ENCODE data around the gene AQP9.
A peak's percentile ranks its signal among the peaks of the same experiment; 100 is the strongest.

AQP9 gene

GRCh38 chr15:58114812-58115211 lies 23.4 kb upstream of the AQP9 start:
- Histone ChIP-seq H2AFZ (no peak overlapping the region), H3K9me3 (ENCODE audit: control insufficient read depth, low read length) (no peaks in the 10 kb centered on the region), H3K4me1 (no peaks in the 10 kb centered on the region), H3K9ac (no peak overlapping the region), H3K79me2 (no peaks in the 10 kb centered on the region), H3K36me3 (ENCODE audit: control insufficient read depth, insufficient read depth, low read length) (no peaks in the 10 kb centered on the region), H3K27ac (no peak overlapping the region), H3K4me2 (ENCODE audit: low read length) (no peak overlapping the region), H3K27me3 (ENCODE audit: control insufficient read depth, insufficient read depth, low read length) (no peaks in the 10 kb centered on the region), H3K4me3 (ENCODE audit: low read depth, low read length) (no peak overlapping the region)
- TF ChIP-seq, protein P1, sequence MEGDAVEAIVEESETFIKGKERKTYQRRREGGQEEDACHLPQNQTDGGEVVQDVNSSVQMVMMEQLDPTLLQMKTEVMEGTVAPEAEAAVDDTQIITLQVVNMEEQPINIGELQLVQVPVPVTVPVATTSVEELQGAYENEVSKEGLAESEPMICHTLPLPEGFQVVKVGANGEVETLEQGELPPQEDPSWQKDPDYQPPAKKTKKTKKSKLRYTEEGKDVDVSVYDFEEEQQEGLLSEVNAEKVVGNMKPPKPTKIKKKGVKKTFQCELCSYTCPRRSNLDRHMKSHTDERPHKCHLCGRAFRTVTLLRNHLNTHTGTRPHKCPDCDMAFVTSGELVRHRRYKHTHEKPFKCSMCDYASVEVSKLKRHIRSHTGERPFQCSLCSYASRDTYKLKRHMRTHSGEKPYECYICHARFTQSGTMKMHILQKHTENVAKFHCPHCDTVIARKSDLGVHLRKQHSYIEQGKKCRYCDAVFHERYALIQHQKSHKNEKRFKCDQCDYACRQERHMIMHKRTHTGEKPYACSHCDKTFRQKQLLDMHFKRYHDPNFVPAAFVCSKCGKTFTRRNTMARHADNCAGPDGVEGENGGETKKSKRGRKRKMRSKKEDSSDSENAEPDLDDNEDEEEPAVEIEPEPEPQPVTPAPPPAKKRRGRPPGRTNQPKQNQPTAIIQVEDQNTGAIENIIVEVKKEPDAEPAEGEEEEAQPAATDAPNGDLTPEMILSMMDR (IDR thresholded peaks at IDR 0.05) = no peak

- Histone ChIP-seq H3K79me2 (no peaks in the 10 kb centered on the region), H2AFZ (no peak overlapping the region), H3K27me3 (ENCODE audit: control insufficient read depth, insufficient read depth, low read length) (no peaks in the 10 kb centered on the region), H3K9me3 (ENCODE audit: control insufficient read depth, low read length) (no peaks in the 10 kb centered on the region), H3K9ac (no peak overlapping the region), H3K4me3 (ENCODE audit: low read depth, low read length) (no peak overlapping the region), H3K36me3 (ENCODE audit: control insufficient read depth, insufficient read depth, low read length) (no peaks in the 10 kb centered on the region), H3K27ac (no peak overlapping the region), H3K4me1 (no peaks in the 10 kb centered on the region), H3K4me2 (ENCODE audit: low read length) (no peak overlapping the region)
- TF ChIP-seq, protein P1 (IDR thresholded peaks at IDR 0.05) = peak; percentile 21
Measured at GRCh38 chr15:58115692-58116091, 22.5 kb upstream of the AQP9 start.

DNA sequence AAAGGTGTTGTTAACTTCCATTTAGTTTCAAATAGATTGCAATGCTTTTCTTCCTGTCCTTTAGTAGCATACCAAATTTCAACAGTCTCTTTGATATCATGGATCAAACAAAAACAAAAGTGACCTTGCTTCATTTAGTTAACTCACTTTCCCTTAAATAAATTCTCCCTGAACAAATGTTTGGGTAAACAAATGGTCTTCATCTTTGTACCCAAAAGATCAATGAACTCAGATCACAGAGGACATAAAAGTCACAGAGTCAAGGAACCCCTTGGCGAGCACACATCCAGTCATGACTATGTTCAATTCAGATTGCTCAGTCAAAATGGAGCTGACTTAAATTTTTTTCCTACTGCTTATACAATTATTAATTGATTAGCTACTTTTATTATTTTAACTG lies 20.6 kb upstream of the AQP9 start:
- Histone ChIP-seq H3K36me3 (ENCODE audit: control insufficient read depth, insufficient read depth, low read length) (no peaks in the 10 kb centered on the region), H3K27ac (no peak overlapping the region), H3K9me3 (ENCODE audit: control insufficient read depth, low read length) (no peaks in the 10 kb centered on the region), H3K4me3 (ENCODE audit: low read depth, low read length) (no peak overlapping the region), H2AFZ (no peak overlapping the region), H3K27me3 (ENCODE audit: control insufficient read depth, insufficient read depth, low read length) (no peaks in the 10 kb centered on the region), H3K79me2 (no peaks in the 10 kb centered on the region), H3K9ac (no peak overlapping the region), H3K4me1 (no peaks in the 10 kb centered on the region), H3K4me2 (ENCODE audit: low read length) (no peak overlapping the region)
- TF ChIP-seq, protein P1 (IDR thresholded peaks at IDR 0.05) = no peak

DNA sequence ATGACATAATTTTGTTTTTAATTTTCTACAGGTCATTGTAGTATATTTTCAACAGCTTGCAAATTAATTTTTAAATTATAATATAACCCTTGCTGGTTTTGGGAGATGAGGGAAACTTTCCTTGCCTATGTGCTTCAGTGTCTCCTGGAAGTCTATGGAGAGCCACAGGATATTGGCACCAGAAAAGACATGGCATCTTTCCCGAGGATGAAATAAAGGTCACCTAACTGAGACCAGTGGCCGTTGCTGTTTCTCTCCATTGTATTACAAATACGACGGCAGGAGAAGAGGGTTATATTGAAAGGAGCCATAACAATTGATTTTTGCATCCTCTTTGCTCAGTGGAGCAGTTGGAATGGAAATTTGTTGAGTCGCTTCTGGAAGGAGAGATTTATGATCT lies 19.9 kb upstream of the AQP9 start:
- no peaks in the 10 kb centered on the region for H3K27me3 ChIP-seq (ENCODE audit: control insufficient read depth, insufficient read depth, low read length)
- H3K36me3 ChIP-seq (ENCODE audit: control insufficient read depth, insufficient read depth, low read length) = no peaks in the 10 kb centered on the region
- H3K4me3 ChIP-seq (ENCODE audit: low read depth, low read length) = no peak overlapping the region
- TF ChIP-seq, protein P1 (IDR thresholded peaks at IDR 0.05) = no peak
- H2AFZ ChIP-seq = no peak overlapping the region
- H3K79me2 ChIP-seq = no peaks in the 10 kb centered on the region
- H3K4me2 ChIP-seq (ENCODE audit: low read length) = no peak overlapping the region
- H3K27ac ChIP-seq = no peak overlapping the region
- H3K4me1 ChIP-seq = no peaks in the 10 kb centered on the region
- H3K9me3 ChIP-seq (ENCODE audit: control insufficient read depth, low read length) = no peaks in the 10 kb centered on the region
- no peak overlapping the region for H3K9ac ChIP-seq

DNA sequence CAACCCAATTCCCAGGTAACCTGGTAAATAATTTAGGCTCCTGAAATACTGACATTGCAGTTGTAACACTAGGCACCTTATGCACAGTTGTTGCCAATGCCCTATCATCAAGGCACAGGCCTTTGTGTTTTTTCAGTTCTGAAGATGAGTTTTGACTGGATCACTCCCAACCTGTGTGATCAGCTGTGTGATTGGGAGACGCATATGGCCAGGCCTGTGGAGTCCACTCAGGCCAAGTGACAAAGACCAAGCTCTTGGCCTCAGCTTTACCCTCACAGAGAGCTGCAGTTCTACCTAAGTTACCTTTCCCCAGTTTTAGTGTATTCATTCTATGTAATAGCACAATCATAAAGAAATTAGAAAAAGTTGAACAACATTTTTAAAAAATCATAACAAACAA lies 19.2 kb upstream of the AQP9 start:
- Histone ChIP-seq H3K27me3 (ENCODE audit: control insufficient read depth, insufficient read depth, low read length) (no peaks in the 10 kb centered on the region), H3K4me1 (no peaks in the 10 kb centered on the region), H3K9ac (no peak overlapping the region), H3K36me3 (ENCODE audit: control insufficient read depth, insufficient read depth, low read length) (no peaks in the 10 kb centered on the region), H3K79me2 (no peaks in the 10 kb centered on the region), H2AFZ (no peak overlapping the region), H3K27ac (no peak overlapping the region), H3K4me3 (ENCODE audit: low read depth, low read length) (no peak overlapping the region), H3K9me3 (ENCODE audit: control insufficient read depth, low read length) (no peaks in the 10 kb centered on the region), H3K4me2 (ENCODE audit: low read length) (no peak overlapping the region)
- TF ChIP-seq, protein P1 (IDR thresholded peaks at IDR 0.05) = no peak

Data from parathyroid adenoma (tissue), 2 donors.